Activated T-helper 1 cell treated with anti-CD3 and anti-CD28 coated beads, Interleukin-2, amount 50 U/mL, for 16 hours (primary cell): Measurements from ENCODE around the gene ANKH.
"Not testable (repeated sequence)": the region's sequence is repeated elsewhere in the genome, so short reads cannot be mapped to it uniquely, and the experiment has no call there.

Source experiments
- DNase-seq, 2 donors: peaks; one replicate each; pipeline ENCODE4 v3.0.0-alpha.2; 2020; ENCODE audit warnings: low read depth in 1 of 2, low spot score in 1 of 2

ANKH gene

DNA sequence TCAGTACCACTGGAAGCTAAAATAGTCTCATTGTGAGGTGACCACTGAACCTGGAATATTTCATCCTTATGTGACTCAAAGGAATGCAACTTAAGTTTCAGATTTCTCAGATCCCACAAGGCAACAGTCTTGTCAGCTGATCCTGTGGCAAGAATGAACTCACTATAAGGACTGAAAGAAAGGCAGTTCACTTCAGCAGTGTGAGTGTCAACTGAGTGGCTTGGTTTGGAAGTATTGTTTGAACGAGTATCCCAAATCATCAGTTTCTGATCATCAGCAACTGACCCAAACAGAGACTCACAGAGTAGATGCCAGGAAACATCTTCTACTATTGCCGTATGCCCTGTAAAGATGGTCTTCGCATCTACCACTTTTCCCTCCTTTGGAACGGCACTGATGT lies 74.2 kb downstream of the ANKH start:
- DNase-seq, result not testable (repeated sequence)

DNA sequence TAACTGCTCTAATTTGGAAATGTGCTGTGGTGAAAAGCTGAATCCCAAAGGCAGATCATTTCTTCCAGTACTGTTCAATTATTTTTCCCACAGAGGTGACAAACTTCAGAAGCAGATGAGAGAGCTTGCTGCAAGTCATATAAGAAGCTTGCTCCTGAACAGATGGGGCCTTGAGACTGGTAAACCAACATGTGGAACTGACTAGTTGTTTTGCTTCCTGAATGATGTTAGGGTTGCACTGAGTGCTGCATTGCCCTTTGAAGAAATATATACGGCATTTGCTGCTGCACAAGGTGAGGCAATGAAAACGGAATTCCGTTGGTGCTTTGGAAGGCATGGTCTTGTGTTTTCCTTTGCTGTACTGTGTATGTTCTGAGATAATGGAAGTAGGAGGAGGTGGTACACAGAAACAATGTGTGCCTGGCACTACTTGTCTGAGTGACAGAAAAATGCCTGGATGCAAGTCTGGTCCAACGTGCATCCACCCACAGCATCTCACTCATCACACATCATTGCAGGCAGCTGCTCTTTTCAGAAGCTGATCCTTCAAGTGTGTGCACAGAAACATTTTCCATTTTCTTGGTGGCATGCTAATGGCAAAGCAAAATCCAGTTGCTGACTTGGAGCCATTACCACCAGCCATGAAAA lies 76.9 kb downstream of the ANKH start:
- DNase-seq, result no peak

DNA sequence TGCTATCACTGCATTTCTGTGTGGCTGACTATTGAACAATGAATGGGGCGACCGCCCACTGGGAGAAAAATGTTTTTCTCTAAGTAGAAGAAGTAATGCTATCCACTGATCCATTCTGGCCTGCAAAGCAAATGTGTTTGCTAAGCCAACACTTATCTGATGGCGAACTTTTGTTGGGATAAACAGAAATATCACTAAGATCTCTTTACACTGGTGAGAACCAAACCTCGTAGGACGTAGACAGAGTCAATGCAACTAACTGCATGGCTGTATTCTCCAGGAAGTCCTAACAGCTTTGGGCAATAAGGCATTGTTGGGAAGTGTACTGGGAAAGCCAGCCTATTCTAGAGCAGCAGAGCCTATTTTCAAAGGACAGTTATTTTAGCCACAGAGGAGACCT lies 77.7 kb downstream of the ANKH start:
- DNase-seq, result no peak

DNA sequence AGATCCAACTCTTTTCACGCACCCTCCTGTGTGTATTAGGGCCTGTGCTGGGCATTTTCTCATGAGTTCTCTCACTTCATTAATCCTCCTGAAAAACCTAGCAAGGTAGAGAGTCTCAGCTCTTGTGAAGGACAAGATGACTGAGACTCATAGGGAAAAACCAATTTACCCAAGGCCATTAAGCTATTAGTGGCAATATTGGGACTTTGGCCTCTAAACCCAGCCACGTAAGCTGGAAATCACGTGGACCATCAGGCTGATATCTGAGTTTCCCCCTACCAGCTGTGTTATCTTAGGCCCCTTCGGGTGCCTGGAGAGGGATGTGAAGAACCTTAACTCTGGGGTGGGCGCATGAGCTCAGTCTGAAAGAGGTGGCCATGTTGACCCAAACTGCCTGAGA lies 80.7 kb downstream of the ANKH start:
- no peak for DNase-seq

DNA sequence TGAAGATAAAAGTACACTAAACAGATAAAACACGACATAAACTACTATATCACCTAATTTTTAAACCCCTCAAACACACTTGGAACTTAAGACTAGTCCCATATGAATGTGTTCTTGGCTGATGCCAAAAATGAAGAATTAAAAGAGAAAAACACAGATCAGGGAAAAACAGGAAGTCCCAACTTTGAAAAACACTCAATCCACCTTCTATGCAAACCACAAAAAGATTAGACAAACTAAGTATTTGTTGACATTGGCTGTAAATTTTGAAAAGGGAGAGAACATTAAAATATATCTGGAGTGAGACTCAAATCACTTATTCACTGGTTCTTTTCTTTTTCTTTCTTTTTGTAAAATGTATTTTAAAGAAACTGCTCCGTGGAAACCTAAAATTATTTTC lies 81.4 kb downstream of the ANKH start:
- DNase-seq, result no peak

DNA sequence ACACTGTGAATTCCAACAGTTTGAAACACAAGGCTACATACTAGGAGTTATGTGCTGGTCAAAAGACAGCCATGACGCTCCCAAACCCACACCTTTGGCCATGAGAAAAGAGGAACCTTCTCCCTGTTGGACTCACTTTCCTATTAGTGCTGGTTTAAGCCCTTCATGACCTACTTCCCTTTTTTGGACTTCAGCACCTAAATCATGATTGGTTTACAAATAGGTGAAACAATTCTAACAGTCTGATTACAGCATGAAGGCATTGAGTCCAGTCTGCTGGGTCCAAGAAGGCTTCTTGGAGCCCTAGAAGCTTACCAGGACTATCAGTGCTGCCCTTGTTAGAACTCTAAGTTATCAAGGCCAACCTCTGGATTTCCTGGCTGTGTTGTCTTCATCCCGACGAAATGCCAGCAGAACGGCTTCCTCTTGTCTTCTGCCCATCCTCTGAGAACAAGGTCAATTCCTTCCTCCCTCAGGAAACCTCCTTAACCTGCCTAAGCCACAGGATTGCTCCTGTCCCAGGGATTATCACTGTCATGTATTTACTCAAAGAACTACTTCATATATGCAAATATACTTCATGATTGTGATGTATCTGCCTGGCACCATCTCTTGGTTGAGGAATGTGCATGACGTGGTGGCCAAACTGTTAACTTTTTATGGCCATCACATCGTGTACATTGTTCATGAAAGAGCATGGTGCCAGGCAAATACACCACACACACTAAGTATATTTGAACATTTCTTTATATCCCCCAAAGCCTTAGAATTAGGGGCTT lies 83.6 kb downstream of the ANKH start:
- no peak for DNase-seq

DNA sequence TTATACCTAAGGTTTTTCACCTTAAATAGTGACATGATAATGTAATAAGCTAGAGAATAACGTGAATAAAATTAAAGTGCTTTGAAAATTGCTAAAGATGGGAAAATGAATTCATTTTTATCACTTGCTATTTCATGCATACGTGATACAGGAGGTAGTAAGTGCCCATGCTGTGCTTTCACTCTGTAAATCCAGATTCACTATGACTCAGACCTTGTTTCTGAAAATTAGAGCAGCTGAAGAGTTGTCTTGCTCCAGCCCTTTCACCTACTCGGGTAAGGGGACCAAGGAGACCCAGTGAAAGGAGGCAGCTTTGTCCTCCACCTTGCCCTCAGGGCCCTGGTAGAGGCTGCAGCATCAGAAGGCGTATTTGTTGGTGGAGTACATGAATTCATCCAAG lies 87.9 kb downstream of the ANKH start:
- DNase-seq, result no peak

DNA sequence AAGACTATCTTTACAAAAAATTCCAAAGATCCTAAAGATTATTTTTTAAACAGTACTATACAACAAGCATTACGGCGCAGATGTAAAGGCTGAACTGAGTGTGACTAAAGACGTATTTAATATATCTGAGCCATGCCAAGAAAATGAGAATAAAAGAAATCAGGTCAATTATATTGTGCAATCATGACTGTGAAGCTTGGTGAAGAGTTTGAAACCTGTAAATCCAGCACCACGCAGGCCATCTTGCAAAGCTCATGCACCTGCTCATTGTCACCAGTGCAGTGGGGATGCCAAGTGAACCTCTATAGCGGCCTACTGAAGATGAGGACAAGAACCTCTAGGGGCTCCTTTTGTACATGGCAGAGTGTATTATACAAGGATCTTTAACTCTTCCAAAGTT lies 89.0 kb downstream of the ANKH start:
- DNase-seq, result no peak

DNA sequence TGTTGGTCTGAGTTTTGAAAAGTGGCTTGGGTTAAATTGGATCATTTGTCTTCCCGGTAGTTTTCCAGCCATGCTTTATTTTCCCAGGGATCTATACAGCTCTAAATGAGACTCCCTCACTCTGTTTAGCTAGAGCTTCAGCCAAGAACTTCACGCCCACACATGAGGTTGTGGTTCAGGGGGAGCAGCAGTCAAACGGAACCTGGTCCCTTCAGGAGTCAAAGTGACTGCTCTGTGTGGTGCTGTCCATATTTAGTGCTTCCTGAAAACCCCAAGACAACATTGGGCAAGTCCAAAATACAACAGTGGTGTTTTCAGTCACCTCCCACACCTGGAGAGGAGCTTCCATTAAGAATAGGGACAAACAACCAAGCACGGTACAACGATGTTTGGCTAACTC lies 90.5 kb downstream of the ANKH start:
- no peak for DNase-seq

DNA sequence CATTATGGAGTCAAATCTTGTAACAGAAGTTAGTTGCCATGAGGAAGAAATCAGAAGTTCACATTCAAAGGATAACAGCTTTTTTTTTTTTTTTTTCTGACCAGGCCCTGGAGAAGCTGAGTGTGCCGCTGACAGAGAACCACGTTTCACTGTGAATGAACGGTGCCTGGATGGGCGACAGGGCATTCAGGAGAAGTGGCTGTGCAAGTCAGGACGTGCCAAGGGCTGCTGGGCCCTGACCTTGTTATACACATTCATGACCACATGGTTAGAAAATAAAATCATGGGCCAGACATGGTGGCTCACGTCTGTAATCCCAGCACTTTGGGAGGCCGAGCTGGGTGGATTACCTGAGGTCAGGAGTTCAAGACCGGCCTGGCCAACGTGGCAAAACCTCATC lies 91.6 kb downstream of the ANKH start:
- no peak for DNase-seq

DNA sequence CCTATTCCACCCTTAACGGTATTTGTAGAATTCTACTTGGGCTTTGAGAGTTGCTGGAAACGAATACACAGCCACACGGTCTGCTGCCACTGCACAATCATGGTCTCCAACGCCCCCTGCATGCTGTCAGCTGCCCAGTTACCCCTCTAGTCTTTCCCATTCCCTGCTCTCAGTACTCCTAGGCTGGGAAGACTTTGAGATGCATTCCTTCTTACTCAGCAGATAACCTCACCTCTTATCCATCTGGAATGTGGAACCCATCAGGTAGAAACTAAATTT lies 92.8 kb downstream of the ANKH start:
- no peak for DNase-seq

DNA sequence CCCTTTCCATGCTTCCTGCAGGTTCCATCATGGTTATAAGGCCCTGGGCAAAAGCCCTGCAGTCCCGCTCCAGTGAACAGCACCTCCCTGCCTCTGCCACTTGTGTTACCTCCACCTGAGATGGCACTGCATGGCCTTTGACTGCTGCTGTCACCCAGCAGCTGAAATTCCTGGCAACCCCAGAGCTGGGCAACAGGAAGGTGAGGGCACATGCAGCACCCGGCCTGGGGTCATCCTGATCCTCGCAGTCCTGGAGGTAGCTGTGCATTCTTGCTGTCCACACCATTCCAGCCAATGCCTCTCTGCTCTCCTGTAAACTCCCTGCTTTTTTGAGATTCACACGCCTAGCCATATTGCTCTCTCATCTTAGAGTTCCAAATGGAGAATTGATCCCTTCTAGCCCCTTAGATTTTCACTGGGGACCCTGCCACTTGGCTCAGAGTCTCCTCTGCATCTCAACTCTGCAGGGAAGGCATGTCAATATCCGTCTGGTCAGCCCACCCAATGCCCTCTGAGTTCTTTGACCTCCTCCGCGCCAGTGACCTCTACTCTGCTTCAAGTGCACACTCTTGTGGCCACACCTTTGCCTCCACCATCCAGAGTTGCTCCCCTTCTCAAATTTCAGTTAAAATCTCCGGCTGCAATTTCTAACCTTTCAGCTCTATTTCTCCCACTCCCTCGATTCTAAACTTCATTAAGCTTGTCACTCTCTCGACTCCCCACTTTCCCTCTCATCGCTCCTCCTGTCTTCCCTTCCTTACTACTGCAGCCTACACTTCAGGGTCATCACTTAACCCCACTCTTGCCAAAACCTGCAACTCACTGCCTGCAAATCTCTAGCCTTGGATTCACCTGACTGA lies 93.4 kb downstream of the ANKH start:
- DNase-seq, result no peak

DNA sequence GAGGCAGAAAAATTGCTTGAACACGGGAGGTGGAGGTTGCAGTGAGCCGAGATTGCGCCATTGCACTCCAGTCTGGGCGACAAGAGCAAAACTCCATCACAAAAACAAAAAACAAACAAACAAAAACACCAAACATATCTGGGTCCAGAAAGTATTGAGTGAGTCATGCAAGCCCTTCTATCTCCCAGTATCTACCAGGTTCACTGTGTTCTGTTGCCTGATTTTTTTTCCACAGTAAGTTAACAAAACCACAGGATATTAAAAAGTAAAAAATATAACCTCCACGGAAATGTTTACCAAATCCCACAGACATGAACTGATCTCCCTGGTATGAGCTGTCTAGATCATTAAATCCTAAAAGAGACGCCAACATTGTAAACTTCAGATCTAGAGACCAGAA lies 94.4 kb downstream of the ANKH start:
- DNase-seq, result no peak

DNA sequence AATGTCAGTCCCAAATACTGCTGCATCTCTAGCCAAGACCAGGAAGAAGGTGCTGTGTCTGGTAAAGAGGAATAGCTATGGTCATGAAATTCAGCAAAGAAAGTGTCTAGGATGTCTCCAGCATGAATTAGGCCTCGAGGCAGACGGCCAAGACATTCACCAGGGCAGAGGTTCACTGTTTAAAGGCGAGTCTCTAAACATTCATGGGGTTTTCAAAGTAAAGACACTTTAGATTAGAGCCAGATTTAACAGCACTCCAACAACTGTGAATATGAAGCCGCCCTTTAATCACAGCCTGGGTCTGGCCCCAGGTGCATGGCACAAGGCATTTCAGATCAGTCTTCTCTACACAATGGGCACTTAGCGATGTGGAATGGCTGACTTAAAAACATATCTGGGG lies 95.0 kb downstream of the ANKH start:
- no peak for DNase-seq

DNA sequence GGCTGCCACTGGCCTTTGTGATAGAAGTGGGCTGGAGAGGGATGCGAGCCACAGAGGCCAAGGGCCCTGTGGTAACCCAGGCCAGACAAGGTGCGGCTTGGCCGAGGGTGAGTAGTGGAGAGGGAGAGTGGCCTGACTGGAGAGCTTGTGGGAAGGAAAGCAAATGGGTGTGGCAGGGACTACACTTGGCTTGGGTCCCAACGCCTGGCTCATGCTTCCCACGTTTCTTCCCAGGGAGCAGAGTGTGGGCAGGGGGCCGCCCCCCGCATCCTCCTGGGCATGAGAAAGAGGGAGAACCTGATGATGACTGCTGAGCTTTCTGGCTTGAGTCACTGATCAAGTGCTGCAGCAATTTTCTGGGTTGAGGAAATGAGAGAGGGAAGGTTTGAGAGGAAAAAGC lies 95.7 kb downstream of the ANKH start:
- no peak for DNase-seq

DNA sequence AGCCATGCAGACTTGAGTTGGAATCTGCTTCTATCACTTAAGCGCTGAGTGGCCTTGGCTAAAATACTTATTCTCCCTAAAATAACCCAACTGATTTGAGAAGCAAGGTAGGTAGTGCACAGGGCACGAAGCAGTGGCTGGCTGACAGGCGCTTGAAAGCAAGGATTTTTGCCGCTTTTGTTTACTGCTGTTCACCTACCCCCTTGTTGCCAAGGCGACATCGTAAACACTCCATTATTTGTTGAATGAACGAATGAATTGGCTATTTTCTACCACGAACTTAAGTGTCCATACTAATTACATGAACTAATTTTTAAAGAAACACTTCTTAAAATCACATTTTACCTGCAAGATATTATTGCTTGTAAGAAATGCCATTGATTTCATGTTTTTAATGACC lies 98.0 kb downstream of the ANKH start:
- DNase-seq, result no peak

DNA sequence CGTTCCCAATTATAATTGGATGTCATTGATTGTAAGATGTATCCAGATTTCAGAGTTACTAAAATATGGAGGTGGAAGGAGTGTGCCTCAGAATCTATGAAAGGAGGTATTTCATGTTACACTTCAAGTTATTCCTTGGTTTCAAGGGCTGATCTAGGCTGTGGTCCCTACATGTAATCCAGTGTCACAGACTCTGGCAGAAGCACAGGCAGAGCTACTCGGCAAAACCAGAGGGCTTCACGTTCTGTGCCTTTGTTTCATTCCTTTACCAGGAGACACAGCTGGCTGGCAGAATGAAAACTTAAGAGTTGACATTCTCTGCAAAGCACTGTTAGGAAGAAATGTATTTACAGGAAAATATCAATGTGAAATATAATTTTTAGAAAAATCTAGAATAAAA lies 99.6 kb downstream of the ANKH start:
- no peak for DNase-seq

DNA sequence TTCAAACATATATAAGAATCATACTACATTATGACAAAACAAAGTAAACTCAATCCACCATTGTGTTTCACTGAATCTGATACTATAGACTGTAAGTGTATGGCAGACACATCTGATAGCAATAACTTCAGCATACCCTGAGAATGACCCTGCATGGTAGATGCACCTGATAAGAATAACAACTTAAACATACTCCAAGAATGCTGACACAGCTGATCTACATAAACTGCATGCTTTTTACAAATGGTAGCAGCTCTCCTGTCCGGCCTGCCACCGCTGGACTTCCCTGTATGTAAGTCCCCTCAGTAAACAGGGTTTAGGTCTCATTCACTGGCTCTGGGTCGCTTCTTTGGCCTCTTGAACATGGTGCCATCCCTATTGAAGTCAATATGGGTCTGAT lies 100.4 kb downstream of the ANKH start:
- no peak for DNase-seq

DNA sequence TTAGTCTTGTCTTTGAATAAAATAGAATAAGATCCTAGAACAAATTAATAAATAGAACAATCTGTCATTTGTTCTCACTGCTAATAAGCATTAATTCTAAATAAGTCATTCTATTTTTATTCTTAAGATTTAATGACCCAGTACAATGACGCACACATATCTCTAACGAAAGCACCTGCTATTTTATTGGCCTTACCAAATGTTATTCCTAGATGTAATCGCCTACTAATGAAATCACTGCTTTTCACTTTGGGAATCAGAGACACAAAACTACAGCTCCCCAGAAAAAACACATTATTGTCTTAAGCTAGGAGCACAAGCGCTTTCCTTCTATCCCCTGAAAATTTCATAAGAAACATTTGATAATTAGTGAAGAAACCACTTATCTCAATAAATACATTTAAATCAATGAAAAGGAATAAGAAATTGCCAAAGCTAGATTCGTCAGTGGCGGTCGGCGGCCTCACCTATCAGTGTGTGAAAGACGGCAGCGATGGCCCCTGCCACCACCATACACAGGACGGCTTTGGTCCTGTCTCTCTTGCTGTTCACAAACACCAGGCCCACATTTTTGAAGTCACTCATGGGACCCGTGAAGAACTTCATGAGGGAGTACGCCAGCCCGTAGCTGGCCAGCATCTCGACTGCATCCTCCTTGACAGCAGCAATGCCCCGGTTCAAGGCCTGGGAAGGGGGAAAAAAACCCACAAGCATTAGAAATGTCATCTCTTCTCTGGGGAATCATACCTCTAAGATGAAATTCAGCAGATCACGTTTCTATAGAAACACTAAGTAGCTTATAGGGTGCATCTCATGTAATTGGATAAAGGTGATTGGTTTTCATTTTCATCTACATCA lies 102.8 kb downstream of the ANKH start:
- DNase-seq, result no peak

DNA sequence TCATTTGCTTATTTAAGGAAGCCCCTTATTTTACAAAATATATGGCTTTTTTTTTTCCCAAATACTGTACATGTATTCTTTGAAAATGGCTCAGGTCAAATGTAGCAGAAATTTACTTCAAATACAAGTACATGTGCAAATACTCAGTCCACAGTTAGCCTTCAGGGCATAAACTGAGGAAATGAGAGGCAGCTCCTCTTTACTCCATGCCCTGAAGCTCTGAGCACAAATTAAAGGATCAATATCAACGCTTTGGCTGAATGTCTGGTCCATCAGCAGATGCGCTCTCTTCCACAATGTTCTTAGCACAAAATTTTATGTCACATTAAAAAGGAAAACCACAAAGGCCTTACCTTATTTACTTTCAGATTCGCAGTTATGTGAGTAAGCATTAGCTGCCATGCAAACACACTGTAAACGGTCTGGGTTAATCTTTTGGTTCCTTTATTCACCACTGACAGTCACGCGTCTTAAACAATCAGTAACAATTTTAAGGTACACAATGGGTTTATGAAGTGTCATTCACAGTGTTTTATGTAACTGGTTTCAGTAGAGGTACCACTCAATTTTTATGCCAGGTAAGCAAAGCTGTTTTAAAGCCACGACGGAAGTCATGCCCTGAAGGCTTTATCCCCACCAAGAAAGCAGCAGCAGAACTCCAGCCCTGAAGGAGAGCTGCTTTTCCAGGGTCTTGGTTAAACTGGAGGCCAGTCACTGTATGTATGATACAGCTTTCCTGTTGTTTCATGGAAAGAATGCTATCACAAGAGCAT lies 103.7 kb downstream of the ANKH start:
- no peak for DNase-seq

DNA sequence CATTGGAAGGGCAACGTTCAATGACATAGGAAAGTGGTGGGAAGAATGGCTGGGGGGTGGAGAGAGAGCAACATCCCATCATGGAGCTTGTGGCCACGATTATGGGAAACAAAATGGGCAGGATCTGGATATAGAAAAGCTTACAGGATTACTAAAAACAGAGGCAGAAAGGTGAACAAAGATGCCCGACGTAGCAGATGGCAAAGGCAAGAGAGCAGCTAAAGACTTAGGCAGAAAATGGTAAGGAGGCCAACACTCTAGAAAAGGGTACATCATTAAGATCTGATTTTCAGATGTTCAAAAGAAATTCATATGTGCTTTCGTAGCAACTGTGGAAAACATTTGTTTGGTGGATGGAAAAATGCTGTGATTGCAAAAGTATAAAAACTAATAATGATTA lies 104.5 kb downstream of the ANKH start:
- DNase-seq, result no peak
